Ammon's horn (tissue), 1 donor: ENCODE results near the gene LRR1.
"Not testable (repeated sequence)": the region's sequence is repeated elsewhere in the genome, so short reads cannot be mapped to it uniquely, and the experiment has no call there.

Experiments used
- DNase-seq: peaks from one replicate; pipeline ENCODE4 v3.0.0-alpha.2; 2016; ENCODE audit warnings: low spot score

Gene LRR1

DNA sequence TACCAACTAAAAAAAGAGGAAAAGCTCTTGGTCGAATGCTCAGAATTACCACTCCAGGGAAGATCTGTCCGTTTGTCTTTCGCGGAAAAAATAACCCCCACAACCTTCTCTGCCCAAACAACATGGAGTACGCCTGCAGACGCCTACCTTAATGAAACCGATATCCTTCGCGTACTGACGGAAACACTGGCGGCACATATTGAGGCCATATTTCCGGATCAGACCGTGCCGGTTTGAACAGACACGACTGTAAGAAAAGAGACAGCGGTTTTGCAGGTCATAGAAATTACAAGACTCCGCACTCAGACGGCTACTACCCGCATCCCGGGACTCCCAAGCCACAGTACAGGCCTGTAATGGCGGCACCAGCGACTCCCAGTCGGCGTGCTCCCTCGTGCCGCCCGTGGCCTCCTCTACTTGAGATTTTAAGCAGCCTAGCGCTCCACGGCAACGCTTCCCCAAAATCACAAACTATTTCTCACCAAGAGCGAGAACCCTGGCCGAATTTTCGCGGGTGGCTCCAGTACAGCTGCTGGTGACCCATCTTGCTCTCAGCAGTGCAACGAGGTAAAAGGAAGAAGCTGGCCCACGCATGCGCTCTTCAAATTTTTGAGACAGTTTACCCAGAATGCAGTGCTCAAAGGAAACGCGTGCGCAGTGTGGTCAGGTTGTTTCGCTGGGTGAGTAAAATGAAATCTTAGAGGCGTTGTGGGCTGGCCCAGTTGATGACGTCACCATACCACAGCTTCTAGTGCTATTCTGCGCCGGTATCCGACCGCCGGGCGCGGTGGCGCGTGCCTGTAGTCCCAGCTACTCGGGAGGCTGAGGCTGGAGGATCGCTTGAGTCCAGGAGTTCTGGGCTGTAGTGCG lies 12.7 kb upstream of the LRR1 start, which contains the start of gene RPS29:
RPS29 (minus strand) TSS at position 578 of the 870 bp plus-strand sequence; CDS start at position 544, 34 bp downstream.
- DNase-seq: peak; percentile 98

DNA sequence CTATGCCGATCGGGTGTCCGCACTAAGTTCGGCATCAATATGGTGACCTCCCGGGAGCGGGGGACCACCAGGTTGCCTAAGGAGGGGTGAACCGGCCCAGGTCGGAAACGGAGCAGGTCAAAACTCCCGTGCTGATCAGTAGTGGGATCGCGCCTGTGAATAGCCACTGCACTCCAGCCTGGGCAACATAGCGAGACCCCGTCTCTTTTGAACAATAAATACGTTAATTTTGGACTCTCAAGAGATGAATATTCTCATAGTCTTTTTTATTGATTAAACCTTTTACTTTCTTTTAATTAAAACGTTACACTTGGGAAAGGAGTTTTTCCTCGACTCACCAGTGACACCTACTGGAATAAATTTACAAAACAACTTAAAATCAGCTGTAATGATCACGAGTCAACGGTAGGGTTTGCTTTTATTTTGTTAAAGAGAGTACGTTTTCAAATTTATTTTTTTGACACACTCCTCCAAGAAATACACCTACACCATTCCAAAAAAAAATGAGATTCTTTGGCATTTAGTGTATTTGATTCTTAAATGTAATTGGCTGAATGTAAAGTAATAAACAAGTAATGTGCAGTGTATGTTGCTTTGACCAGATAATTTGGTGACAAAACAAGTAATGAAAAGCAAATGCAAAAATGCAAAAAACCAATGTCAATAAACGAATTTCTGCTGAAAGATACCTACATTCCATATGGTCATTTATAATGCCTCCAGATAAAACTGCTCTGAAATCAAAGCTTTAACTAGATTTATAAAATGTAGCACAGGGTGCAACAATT lies 11.9 kb upstream of the LRR1 start:
- peak; percentile 47 for DNase-seq

DNA sequence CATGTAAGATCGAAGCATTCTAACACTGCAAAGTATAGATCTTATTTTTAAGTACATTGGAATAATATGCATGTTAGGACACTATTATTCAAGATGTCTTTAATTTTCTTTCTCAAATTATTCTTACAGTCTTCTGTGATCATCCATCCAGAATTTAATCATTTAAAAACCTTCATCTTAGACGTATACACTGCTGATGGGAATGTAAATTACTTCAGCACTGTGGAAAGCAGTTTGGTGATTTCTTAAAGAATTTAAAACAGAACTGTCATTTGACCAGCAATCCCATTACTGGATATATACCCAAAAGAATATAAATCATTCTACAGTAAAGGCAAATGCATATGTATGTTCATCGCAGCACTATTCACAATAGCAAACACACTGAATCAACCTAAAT lies 9.4 kb upstream of the LRR1 start:
- no peak for DNase-seq

DNA sequence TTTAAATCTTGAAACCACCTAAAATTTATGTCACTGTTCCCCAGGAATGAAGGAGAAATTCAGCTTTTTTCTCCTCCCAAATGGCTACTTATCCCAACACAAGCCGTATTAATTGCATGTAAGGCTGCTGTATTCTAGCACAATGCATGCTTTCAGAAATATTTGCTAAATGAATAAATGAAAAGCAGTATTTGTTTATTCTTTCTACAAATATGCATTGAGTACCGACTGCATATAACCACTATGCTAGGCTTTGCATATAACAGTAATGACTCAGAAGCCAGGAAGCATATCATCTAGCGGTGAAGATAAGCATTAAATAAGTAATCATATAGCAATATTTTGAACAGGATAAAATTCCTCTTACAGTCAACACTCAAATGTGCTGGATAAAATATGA lies 5.7 kb upstream of the LRR1 start:
- DNase-seq: no peak

DNA sequence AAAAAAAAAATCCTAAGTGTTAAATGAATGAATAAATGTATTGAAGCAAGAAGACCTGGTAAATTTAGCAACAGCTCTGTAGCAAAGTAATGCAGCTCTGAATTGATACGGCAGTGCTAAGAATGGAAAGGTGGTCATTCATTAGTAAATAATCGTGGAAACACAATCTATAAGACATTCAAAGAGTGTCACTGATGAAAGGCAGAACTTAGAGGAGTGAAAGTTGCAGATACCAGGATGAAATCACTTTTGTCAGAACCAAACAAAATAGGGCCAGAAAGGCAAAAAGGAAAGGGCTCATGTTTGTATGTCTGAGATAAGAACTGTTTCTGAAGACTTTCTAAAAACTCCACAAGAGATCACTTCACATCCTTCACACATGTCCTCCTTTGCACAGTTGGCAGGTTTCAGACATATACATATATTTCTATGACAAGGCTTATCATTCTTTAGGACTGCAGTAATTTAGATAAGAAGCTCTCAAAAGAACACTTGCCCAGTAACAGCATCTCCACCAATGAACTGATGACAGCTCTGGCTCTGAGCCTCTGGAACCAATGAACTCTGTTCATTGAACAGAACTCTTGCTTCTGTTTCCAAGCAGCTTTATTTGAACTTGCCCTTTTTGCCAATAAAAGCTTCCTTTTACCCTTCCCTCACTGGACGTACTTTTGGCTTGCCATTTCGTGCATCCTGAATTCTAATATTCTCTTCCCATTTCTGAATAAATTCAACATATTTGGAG lies 4.2 kb upstream of the LRR1 start:
- peak; percentile 27 for DNase-seq

DNA sequence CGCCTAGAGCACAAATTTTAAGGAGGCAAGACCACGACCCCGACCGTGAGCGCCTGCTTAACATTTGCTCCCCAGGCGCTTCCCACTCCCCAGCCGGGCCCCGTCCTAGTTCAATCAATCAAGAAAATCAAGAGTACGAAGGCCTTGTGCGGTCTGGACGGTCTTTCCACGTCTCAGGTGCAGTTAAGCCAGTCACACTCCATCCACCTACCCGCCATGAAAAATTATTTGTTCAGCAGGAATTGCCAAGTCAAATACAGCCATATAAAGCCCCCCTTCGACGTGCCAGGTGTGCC lies 603 bp upstream of the LRR1 start:
- no peak for DNase-seq

DNA sequence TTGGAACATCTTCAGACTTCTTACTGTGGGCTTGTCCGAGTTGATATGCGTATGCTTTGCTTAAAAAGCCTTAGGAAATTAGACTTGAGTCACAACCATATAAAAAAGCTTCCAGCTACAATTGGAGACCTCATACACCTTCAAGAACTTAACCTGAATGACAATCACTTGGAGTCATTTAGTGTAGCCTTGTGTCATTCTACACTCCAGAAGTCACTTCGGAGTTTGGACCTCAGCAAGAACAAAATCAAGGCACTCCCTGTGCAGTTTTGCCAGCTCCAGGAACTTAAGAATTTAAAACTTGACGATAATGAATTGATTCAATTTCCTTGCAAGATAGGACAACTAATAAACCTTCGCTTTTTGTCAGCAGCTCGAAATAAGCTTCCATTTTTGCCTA lies 8.8 kb downstream of the LRR1 start:
- no peak for DNase-seq

DNA sequence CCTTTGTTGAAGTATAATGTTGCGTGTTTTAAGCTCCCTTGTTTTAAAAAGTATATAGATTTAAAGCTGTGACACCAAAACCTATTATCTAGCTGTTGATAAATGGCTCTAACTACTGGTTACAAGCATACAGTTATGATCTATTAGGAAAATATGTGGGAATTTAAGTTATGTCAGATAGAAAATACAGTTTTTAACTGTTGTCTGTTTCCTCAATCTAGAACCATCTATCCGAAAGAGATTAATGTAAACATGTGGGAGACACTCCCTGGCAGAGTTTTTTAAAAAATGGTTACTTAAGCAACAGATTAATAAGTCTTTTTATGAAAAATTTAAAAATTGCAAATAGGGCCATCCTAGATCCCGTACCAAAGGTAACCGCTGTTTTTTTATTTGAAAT lies 13.5 kb downstream of the LRR1 start:
- DNase-seq: no peak

DNA sequence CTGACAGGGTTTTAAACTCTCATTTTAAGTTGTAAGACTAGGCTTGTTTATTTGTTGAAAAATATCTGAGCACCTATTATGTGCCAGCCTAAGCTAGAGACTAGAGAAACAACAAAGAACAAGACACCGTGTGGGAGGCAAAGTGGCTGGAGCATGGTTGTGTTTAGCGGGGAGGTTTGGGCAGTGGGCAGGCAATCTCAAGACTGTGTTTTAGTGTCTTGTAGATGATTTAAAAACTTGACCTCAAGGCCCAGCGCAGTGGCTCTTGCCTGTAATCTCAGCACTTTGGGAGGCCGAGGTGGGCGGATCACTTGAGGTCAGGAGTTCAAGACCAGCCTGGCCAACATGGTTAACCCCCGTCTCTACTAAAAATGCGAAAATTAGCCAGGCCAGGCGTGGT lies 13.9 kb downstream of the LRR1 start:
- DNase-seq: no peak

DNA sequence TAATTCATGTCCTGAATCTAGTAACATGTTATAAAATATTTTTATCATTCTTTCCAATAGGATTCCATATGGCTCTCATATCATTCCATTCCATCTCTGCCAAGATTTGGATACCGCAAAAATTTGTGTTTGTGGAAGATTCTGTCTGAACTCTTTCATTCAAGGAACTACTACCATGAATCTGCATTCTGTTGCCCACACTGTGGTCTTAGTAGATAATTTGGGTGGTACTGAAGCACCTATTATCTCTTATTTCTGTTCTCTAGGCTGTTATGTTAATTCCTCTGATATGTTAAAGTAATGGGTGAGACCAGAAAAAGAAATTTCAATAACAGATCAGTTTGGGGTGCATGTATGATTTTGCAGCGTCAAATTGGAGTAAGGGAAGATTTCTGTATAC lies 15.5 kb downstream of the LRR1 start:
- DNase-seq: no peak

DNA sequence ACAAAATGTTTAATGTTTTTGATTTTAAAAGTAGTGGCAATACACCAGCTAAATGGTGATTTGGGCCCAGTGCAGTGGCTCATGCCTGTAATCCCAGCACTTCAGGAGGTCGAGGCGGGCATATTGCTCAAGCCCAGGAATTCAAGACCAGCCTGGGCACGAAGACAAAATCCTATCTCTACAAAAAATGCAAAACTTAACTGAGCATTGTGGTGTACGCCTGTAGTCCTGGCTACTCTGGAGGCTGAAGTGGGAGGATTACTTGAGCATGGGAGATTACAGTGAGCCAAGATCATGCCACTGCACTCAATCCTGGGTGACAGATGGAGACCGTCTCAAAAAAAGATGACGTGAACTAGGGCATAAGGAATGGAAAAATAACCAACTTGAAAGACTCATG lies 17.0 kb downstream of the LRR1 start:
- DNase-seq: no peak

DNA sequence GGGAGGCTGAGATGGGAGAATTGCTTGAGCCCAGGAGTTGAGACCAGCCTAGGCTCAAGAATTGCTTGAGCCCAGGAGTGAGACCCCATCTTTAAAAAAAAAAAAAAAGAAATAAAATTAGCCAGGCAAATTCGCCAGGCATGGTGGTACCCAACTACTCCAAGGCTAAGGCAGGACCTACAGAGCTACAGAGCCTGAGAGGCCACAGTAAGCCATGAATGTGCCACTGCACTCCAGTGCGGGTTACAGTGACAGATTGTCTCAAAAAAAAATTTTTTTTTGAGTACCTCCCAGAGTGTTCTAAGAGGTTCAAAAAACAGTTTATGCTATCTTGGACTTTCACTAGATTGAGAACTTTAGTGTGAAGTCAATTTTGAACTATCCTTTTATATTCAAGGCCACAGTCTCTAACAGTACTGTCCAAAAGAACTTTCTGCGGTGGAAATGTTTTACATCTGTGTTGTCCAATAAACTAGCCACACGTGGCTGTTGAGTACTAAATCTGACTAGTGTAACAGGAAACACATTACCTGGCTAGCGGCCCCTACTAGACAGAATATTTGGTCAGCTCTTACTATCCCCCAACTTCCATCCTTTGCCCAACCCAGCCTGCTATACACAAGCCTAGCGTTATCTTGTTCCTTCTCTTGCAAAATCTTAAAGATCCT lies 19.2 kb downstream of the LRR1 start:
- no peak for DNase-seq

DNA sequence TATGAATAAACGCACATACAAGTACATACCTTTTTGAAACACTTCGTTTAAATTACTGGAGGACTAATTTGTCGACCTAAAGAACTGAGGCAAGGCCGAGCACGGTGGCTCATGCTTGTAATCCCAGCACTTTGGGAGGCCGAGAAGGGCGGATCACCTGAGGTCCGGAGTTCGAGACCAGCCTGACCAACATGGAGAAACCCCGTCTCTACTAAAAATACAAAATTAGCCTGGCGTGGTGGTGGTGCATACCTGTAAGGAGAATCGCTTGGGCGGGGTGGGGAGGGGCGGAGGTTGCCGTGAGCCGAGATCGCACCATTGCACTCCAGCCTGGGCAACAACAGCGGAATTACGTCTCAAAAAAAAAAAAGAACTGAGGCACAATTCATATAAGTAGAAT lies 20.5 kb downstream of the LRR1 start:
- DNase-seq: not testable (repeated sequence)

DNA sequence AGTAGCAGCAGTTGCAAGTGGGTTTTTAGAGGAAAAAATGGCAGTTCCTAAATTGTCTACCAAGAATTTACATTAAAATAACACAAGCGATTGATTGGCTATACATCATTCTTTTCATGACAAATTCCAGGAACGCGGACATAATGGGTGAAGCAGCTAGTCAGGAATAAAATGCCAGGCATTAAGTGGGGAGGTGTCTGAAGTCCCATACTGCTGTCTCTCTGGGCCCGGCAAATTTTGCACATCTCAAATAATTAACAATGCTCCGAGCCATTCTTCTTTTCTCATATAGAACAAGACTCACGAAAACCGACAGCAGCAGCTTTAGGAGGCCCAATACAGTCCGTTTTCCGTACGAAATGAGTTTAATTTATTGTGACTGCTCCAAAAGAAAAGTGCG lies 21.0 kb downstream of the LRR1 start:
- no peak for DNase-seq

DNA sequence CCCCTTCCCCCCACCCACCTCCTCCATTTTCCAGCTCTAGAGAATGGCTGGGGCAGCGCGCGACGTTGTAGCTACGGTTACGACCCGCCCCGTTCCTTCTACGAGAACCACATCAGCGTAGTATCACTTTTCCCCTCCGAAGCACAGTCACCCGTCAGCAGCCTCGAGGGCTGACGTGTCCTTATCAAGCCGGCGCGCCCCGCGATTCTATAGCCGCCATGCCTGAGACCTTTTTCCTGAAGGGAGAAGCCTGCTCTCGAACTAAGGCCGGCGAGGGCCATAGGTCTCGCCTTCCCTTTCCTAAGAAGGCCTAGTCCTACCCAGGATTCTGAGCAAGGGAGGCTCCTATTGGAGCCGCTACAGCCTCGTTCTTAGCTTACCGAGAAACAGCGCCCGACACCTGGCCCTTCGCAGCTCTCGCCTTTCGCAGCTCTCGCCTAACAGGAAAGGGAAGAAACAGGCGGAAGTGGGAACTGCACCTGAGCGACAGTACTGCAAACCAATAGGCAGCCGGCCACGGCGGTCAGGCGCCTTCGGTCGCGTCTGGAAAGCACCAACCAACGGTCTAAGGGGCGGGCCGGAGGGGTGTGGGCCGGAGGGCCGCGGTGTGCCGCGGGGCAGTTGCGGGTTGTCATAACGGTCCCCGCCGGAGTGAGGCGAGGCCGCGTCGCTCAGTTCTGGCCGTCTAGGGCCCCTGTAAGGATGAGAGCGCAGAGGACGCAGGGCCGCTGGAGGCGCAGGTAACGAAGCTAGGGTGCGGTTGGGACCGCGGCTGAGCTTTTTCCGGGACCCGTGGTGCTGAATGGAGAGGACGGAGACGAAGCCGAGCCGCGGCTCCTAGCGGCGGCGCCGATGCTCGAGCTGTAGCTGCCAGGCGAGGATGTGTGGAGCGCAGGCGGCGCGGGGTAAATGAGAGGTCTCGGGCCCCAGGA lies 21.7 kb downstream of the LRR1 start, which contains the start of the genes MGAT2 and RPL36AL:
MGAT2 (plus strand) TSS at position 618 of the 932 bp plus-strand sequence. CDS start 470 bp downstream, outside the sequence.
RPL36AL (minus strand) TSS at position 445 of the 932 bp plus-strand sequence. CDS start 1,522 bp downstream, outside the sequence.
- peak; percentile 98 for DNase-seq

DNA sequence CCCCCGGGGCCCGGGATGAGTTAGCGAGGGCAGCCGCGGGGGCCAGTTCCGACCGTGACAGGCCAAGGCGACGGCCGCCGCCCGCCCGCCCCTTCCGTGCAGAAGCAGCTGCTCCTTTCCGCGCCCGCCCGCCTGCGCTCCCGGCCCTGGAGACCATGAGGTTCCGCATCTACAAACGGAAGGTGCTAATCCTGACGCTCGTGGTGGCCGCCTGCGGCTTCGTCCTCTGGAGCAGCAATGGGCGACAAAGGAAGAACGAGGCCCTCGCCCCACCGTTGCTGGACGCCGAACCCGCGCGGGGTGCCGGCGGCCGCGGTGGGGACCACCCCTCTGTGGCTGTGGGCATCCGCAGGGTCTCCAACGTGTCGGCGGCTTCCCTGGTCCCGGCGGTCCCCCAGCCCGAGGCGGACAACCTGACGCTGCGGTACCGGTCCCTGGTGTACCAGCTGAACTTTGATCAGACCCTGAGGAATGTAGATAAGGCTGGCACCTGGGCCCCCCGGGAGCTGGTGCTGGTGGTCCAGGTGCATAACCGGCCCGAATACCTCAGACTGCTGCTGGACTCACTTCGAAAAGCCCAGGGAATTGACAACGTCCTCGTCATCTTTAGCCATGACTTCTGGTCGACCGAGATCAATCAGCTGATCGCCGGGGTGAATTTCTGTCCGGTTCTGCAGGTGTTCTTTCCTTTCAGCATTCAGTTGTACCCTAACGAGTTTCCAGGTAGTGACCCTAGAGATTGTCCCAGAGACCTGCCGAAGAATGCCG lies 22.6 kb downstream of the LRR1 start:
- peak; percentile 71 for DNase-seq

DNA sequence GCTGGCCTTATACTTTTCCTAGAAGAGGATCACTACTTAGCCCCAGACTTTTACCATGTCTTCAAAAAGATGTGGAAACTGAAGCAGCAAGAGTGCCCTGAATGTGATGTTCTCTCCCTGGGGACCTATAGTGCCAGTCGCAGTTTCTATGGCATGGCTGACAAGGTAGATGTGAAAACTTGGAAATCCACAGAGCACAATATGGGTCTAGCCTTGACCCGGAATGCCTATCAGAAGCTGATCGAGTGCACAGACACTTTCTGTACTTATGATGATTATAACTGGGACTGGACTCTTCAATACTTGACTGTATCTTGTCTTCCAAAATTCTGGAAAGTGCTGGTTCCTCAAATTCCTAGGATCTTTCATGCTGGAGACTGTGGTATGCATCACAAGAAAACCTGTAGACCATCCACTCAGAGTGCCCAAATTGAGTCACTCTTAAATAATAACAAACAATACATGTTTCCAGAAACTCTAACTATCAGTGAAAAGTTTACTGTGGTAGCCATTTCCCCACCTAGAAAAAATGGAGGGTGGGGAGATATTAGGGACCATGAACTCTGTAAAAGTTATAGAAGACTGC lies 23.4 kb downstream of the LRR1 start:
- DNase-seq: no peak

DNA sequence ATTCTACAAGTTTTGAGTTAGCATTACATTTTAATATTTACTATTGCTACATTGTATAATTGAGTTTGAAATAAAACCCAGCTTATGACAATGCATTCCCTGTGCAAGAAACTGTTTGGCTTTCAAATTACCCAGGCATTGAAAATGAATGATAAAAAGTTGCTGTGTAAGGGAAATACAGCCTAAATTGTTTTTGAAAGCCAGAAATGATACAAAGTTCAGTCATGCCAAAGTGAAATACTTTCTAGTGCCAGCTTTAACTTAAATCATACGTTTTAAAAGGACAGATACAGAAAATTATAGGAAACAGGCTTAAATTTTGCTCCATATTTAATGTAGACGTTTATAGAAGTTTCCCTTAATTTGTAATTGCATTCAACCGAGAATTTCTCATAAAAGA lies 24.6 kb downstream of the LRR1 start:
- DNase-seq: no peak
